Activated CD8-positive, alpha-beta T cell treated with anti-CD3 and anti-CD28 coated beads for 36 hours (primary cell): ENCODE measurements around the gene SLC6A13. TPM values are rescaled to one million over a fixed set of nuclear protein-coding genes. Genes with fewer than 3 reads are reported as not detected.

Experiments
- ATAC-seq: fragments of 200-7000 bp; cut with Tn5 transposase; one replicate; pipeline ENCODE4 v1.10.0; 2021; ENCODE audit warnings: mild to moderate bottlenecking, moderate library complexity
- CTCF ChIA-PET: fragments of 350-600 bp; sonication (Branson Sonifier 250); formaldehyde crosslinking; loops from one replicate; lab custom pipeline; 2021; ENCODE audit warnings: antibody characterized with exemption; lab: Charles Lee
- POLR2A ChIA-PET: fragments of 350-600 bp; sonication (Branson Sonifier 250); formaldehyde crosslinking; loops from one replicate; lab custom pipeline; 2021; ENCODE audit warnings: antibody characterized with exemption; lab: Charles Lee
- DNase-seq: peaks from one replicate; pipeline ENCODE4 v3.0.0-alpha.2; 2020
- H3K27ac Mint-ChIP-seq: one replicate; pipeline ENCODE4 v1.8.0; 2021; ENCODE audit warnings: mild to moderate bottlenecking, mixed read lengths
- H3K27me3 Mint-ChIP-seq: one replicate; pipeline ENCODE4 v1.8.0; 2021; ENCODE audit warnings: mixed read lengths
- H3K36me3 Mint-ChIP-seq: one replicate; pipeline ENCODE4 v1.8.0; 2021; ENCODE audit warnings: low read depth, mixed read lengths
- H3K4me1 Mint-ChIP-seq: one replicate; pipeline ENCODE4 v1.8.0; 2021; ENCODE audit warnings: low read depth, mixed read lengths
- H3K4me3 Mint-ChIP-seq: one replicate; pipeline ENCODE4 v1.8.0; 2021; ENCODE audit warnings: mild to moderate bottlenecking, moderate library complexity, mixed read lengths
- H3K9me3 Mint-ChIP-seq: one replicate; pipeline ENCODE4 v1.8.0; 2021; ENCODE audit warnings: mixed read lengths
- intact Hi-C: fragments of 100-400 bp; cut with micrococcal nuclease; formaldehyde crosslinking; loops from one replicate; pipeline ENCODE4 v1.10.0; 2022
- total RNA-seq, 2 experiments: library from RNA; stranded (reverse); gene quantifications; one replicate each; pipeline ENCODE4 v1.2.3, GENCODE V29; 2021
- TF ChIP-seq, protein P1 (sequence below): fragments of 200-600 bp; IDR thresholded peaks from one replicate; pipeline ENCODE4 v1.8.0; 2022; ENCODE audit warnings: antibody characterized with exemption, mild to moderate bottlenecking

Gene SLC6A13
- total RNA-seq, 2 experiments from 2014 or later = not detected

DNA sequence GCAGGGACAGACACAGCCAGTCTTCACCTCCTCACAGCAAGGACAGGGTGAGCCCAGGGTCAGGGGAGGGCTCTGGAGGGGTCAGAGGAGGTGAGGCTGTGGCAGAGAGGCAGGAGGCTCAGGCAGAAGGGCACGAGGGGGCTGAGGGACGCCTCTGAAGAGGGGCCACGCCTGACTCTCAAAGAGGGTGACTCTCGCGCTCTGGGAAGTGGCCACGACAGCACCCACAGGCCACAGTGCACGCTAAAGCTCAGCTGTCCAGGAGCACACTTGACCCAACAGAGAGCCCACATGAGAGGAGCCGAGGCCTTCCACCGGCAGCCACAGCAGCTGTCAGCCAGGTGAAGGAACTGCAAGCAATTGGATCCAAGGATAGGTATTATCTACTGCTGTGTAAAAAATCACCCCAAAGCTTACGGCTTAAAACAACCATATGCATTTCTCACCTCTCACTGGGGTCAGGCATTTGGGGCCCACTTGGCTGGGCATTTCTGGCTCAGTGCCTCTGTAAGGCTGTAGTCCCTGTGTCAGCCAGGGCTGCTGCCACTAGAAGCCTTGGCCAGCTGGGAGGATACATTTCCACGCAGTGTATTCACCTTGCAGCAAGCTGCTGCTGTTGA, 76.5 kb downstream of the SLC6A13 start:
- Mint-ChIP-seq H3K4me1 (peaks cover 4% of the 10 kb centered on the region), H3K27me3 (peaks cover 15% of the 10 kb centered on the region), H3K36me3 (no peaks in the 10 kb centered on the region), H3K27ac (no peak overlapping the region), H3K4me3 (no peak overlapping the region), H3K9me3 (no peaks in the 10 kb centered on the region)
- intact Hi-C loops = no loop called here
- POLR2A ChIA-PET = no interaction called here
- ATAC-seq = no peak
- CTCF ChIA-PET = interaction anchor here (0.8 to 0.9 kb wide), 2 partner anchors 9 to 34 kb away, joined by 3 read pairs; no protein-coding TSS in a partner anchor
- TF ChIP-seq, protein P1, sequence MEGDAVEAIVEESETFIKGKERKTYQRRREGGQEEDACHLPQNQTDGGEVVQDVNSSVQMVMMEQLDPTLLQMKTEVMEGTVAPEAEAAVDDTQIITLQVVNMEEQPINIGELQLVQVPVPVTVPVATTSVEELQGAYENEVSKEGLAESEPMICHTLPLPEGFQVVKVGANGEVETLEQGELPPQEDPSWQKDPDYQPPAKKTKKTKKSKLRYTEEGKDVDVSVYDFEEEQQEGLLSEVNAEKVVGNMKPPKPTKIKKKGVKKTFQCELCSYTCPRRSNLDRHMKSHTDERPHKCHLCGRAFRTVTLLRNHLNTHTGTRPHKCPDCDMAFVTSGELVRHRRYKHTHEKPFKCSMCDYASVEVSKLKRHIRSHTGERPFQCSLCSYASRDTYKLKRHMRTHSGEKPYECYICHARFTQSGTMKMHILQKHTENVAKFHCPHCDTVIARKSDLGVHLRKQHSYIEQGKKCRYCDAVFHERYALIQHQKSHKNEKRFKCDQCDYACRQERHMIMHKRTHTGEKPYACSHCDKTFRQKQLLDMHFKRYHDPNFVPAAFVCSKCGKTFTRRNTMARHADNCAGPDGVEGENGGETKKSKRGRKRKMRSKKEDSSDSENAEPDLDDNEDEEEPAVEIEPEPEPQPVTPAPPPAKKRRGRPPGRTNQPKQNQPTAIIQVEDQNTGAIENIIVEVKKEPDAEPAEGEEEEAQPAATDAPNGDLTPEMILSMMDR = no peak
- no peak for DNase-seq

DNA sequence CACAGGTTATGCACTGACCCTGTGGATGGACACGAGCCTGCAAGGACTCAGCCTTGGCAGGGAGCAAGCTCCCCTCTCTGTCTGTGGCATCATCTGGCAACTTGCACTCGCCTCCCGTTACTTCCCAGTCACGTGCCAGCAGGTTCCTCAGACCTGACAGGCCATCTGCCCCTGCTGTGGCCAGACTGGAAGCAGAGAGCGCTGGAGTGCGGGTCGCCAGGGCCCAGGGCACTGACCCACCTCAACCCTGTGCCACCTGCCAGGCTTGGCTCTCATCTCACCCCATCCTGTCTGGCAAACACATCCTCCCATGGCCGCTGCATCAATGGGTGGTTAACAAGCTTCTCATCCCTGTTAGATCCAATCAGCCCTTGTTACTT, 77.1 kb downstream of the SLC6A13 start:
- H3K36me3 Mint-ChIP-seq = no peaks in the 10 kb centered on the region
- intact Hi-C loops = no loop called here
- H3K4me1 Mint-ChIP-seq = peaks cover 4% of the 10 kb centered on the region
- POLR2A ChIA-PET = no interaction called here
- DNase-seq = no peak
- no peak overlapping the region for H3K27ac Mint-ChIP-seq
- H3K27me3 Mint-ChIP-seq = peaks cover 15% of the 10 kb centered on the region
- CTCF ChIA-PET = interaction anchor here (0.8 to 1.5 kb wide), 3 partner anchors 9 to 34 kb away, joined by 3 read pairs; no protein-coding TSS in a partner anchor
- ATAC-seq = no peak
- TF ChIP-seq, protein P1 = no peak
- H3K9me3 Mint-ChIP-seq = no peaks in the 10 kb centered on the region
- no peak overlapping the region for H3K4me3 Mint-ChIP-seq

DNA sequence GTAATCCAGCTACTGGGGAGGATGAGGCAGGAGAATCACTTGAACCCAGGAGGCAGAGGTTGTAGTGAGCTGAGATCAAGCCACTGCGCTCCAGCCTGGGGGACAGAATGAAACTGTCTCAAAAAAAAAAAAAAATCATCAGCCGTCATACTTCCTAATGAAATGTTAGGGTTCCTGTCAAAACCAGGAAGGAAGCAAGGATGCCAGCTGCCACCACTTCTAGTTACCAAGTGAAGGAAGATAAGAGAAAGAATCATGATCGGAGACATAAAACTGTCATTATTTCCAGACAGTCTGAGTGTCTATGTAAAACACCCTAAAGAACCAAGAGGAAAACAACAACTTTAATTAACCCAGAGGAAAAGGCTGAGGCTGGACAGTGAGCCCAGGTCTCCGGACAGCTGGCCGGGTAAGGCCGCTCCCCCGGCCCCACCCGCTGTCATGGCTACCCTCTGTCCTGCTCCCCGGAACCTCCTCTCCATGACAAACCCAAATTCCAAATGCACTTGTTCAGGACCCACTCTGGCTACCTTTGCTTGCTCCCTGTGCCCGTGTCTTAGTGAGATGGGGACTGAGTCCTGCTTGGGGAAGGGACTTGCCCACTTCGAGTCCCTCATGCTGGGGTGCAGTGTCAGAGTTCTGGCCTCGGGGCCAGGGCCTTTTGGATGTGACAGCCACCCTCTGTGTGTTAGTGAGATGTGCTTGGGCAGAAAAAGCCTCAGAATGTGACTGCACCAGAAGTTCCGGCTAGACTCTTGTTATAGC, 77.6 kb downstream of the SLC6A13 start:
- intact Hi-C loops = no loop called here
- POLR2A ChIA-PET = no interaction called here

DNA sequence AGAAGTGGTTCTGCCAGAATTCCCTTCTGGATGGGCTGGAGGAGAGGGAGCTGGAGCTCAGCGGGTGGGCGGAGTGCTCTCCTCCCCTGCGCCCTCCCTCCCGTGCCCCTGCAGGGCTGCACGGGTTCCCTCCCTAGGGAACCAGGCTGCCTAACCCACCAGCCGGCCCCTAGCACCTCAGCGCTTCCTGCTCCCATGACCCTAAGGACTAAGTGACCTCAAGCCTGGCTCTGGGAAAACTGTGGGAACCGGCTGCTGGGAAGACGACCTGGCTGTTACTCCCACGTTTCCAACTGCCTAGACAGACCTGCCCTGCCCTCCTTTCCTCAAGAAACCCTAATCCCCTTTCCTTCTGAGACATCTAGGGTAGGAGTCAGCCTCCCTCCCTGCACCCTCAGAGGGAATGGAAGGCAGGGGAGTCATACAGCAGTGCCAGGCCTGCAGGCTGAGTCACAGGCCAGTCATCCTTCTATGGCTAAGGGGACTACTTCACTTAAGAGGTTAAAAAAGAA, 80.2 kb downstream of the SLC6A13 start:
- CTCF ChIA-PET = no interaction called here
- intact Hi-C loops = no loop called here
- Mint-ChIP-seq H3K36me3 (no peaks in the 10 kb centered on the region), H3K4me1 (peaks cover 7% of the 10 kb centered on the region), H3K4me3 (no peak overlapping the region), H3K27ac (no peak overlapping the region), H3K27me3 (peaks cover 8% of the 10 kb centered on the region), H3K9me3 (no peaks in the 10 kb centered on the region)
- TF ChIP-seq, protein P1 = no peak
- no peak for DNase-seq
- POLR2A ChIA-PET = no interaction called here
- no peak for ATAC-seq

More for the DNA sequence above, 77.6 kb downstream of the SLC6A13 start:
- Mint-ChIP-seq H3K4me1 (peaks cover 10% of the 10 kb centered on the region), H3K4me3 (no peak overlapping the region), H3K9me3 (no peaks in the 10 kb centered on the region), H3K27me3 (peaks cover 13% of the 10 kb centered on the region), H3K36me3 (no peaks in the 10 kb centered on the region), H3K27ac (no peak overlapping the region)
- TF ChIP-seq, protein P1 = no peak
- CTCF ChIA-PET = interaction anchor here (1.5 kb wide), 1 partner anchor 35 kb away, joined by 3 read pairs; no protein-coding TSS in a partner anchor
- DNase-seq (no peak), ATAC-seq (no peak)

DNA sequence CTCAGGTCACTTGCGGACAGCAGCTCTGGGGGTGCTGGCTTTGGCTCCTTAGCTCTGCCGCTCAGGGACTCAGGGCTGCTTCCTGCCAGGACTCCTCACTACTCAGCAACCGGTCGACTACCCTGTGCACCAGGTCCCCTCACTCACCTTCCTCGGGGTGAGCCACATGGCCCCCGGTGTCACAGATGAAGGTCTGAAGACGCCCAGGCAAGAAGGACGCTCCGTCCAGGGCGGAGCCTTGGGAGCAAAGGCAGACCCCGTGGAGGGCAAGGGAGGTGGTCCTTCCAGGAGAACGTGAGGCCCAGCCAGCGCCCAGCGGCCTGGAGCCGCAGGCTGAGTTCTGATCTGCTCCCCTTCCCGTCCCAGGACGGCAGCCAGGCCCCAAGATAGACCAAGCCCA, 80.7 kb downstream of the SLC6A13 start:
- H3K27me3 Mint-ChIP-seq = peaks cover 8% of the 10 kb centered on the region
- ATAC-seq = no peak
- no peak overlapping the region for H3K27ac Mint-ChIP-seq
- H3K36me3 Mint-ChIP-seq = no peaks in the 10 kb centered on the region
- ChIA-PET CTCF (no interaction called here), POLR2A (no interaction called here)
- H3K4me1 Mint-ChIP-seq = peaks cover 7% of the 10 kb centered on the region
- H3K4me3 Mint-ChIP-seq = no peak overlapping the region
- H3K9me3 Mint-ChIP-seq = no peaks in the 10 kb centered on the region
- intact Hi-C loops = no loop called here
- DNase-seq = no peak
- TF ChIP-seq, protein P1 = no peak
